Measurements from ENCODE around the gene MDK.

Gene MDK

GRCh38 chr11:46347637-46348311 is 33.7 kb upstream of the MDK start:
- DNase-seq (ENCODE audit: low read depth, low spot score): no peak

GRCh38 chr11:46348566-46349401 is 32.7 kb upstream of the MDK start:
- DNase-seq (ENCODE audit: low read depth, low spot score): no peak

DNA sequence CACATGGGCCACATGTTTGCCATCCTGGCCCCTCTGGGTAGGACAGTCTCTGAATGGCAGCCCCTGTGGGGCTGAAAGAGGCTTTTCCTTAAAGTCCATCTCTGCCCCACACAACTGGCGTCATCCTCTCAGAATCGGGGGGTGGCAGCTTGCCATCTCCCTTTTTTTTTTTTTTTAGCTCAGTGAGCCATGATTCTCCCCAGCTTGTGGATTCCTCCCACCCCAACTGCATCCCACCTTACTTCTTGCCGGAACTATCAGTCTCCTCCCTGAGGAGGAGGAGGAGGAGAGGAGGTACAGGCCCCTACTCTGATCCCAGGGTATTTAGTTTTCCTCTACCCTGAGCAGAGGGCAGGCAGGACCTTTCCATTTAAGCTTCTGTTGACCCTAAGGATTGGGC is 30.8 kb upstream of the MDK start:
- DNase-seq (ENCODE audit: low read depth, low spot score): no peak

DNA sequence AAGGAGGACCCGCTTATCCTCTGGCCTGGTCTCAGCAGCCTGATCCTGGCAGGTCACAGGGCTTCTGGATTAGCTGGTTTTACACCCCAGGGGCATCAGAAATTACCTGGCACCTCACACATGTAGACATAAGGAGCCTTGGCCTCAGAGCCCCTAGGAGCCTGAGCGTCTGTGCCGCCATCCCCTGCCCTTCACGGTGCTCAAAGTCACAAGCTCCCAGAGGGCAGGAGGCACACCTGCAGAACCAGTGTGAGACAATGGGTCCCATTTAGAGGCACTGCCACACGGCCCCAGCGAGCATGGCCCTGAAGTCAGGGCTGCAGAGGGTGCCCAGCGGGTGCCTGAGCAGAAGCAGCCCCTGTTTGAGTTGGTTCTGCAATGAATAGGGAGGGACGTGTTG is 30.3 kb upstream of the MDK start:
- no peak for DNase-seq (ENCODE audit: low read depth, low spot score)

DNA sequence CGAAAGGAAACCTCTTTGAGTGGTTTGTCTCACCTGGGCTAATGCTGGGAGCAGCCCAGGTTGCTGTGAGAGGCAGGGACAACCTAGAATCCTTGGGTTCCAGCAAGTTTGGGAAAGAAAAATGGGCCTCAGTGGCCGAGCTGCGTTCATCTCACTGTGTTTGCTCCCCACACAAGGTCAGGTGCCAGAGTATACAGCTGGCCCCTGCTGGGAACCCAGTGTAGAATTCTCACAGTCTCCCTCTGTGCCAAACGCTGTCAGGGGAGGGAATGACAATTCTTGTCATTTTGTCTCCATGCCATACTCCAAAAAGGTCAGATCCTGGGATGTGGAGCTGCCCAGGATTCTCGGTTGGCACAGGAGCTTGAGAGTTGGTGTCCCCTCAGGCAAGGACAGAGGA is 29.9 kb upstream of the MDK start:
- DNase-seq (ENCODE audit: low read depth, low spot score): no peak

- no peak for DNase-seq (ENCODE audit: low read depth, low spot score)
Observed at GRCh38 chr11:46352063-46352841, 29.2 kb upstream of the MDK start.

DNA sequence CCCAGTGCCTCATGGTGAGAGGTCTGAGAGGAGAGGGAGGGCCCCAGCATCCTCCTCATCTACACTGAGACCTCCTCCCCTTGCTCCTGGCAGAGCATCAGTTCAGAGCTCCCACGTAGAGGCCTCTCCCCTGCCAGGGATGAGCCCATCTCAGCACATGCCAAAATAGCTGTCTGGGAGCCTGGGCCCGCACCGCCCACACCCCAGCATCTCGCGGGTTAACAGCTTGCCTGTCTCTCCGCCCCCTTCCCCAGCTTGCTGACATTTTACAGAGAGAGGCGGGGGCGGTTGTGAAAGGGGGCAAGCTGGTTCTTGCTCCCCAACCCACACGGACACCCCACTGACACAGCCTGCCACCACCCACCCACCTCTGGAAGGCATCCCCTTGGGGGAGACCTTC is 27.8 kb upstream of the MDK start:
- no peak for DNase-seq (ENCODE audit: low read depth, low spot score)

DNA sequence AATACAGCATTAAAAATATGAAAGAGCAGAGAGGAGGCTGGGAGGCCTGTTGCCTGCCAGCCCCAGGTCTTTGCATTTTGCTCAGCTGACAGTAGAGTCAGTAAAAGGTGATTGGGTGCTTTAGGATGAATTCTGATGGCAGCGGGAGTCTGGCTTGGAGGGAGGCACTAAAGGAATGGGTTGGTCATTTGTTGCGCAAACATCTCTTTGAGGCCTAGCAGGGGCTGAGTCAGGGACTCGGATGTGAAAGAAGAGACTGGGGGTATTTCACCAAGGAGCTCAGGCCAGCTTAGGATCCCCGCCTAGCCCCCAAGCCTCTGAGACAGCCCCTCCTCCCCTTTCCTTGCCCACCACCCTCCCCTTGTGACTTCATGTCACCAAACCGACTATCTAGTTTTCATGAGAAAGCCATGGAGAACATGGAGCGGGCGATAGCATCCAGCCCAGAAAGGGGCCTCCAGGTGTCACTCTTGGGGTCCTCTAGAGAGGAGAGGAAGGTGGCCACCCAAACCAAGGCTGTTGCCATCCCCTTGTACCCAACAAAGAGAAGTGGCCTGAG is 24.5 kb upstream of the MDK start:
- DNase-seq (ENCODE audit: low read depth, low spot score): no peak

DNA sequence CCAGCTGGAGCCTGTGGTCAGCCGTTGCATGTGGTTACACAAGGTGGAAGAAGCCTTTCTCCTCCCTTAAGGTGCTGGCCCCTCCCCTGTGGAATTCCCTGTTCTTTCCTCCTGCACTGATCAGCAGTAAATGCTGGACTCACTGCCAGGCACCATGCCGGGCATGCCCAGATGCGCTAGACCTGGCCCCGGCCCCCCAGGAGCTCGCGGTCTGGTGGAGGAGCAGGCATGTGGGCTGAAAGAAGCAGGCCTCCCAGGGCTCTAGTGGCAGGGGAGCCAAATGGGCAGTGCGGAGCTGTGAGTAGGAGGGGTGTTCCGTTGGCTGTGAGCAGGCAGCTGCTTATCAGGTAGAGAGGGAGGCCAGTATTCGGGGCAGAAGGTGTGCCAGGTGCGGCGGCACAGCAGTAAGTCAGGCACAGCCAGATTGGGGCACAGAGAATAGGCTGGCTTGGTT is 24.0 kb upstream of the MDK start:
- no peak for DNase-seq (ENCODE audit: low read depth, low spot score)

- no peak for DNase-seq (ENCODE audit: low read depth, low spot score)
Observed at GRCh38 chr11:46359953-46360352, 21.5 kb upstream of the MDK start.

DNA sequence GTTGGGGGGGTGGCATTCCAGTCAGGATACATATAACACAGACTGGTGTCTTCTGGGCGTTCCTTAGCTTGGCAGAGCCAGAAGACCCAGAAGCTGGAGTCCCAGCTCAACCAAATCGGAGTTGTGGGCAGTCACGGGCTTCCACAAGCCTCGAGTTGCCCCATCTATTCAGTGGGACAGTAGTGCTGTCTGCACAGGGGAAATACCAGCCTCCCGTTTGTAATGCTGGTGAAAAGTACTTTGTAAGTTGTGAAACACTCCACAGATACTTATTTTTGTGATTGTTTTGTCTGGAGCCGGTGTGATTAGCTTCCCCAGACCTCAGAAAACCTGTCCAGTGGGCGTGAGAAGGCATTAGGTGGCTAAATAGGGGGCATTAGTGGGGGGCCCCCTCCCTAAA is 20.6 kb upstream of the MDK start:
- no peak for DNase-seq (ENCODE audit: low read depth, low spot score)

DNA sequence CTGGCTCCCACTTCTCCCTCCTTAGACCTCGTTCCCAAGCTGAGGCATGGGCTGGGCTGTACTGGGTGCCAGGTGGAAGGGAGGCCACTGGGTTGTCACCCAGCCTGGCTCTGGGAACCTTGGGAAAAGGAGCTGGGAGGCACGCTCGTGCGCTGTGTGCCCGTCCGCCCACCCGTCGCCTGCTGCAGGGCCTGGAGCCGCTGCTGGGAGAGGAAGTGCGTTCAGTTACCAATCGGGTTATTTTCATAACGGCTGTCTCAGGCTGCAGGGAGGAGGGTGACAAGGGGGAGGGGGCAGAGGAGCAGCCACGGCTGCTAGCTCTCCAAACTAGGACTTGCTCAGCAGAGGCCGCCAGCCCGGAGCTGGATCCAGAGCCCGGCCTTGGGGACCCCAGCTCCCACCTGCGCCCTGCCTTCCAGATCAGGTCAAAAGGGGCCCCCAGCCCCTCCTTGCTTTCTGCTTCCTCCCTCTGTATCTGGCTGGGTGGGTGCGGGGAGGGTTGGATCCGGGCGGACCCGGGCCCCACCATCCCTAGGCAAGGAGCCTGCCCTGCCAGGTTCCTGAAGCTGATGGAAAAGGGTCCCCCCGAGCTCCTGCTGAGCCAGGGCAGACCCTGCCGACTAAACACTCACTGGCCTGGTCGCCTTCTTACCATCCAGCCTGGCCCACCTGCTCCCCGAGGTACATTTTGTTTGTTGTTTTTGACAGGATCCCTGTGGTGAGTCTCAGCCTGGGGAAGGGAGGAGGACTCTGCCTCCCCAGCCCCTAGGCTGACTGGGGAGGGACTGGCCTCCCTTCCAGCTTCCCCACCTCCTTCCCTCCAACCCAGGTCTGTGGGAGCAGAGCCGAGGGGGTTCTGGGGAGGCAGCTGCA is 19.9 kb upstream of the MDK start:
- no peak for DNase-seq (ENCODE audit: low read depth, low spot score)

DNA sequence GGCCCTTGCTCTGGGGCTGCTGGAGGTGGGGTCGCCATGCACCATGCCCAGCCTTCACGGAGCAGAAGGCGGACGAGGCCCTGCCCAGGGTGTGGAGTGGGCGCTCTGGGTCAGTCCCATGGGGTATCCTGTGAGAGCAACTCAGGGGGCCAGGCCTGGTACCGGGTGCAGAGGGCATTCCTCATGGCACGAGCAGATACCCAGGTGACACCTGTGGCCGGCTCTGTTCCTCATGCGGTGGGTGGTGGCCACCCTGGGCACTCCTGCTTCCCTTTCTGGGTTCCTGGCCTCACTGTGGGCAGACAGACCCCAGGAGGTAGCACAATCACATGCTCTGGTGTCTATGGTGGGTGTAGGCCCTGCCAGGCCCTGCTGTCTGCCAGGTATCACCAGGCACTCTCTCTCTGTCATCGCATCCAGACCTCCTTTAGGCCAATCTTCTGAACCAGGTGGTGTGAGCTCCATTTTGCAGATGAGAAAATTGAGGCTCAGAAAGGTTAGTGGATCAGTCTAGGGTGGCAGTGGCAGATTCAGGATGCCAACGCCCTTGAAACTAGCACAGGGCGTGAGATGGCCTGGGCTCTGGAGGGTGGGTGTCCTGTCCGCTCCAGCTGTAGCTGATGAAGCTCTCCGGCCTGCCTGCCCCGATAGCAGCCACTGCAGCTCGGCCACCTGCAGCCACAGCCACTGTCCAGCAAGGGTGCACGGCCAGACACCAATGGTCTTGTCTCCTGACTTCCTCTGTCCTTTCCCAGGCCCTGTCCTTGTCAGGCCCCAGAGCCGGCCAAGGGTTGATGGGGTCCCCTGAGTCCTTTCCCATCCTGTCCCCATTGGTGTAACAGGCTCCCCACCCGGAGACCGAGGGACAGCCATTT is 19.1 kb upstream of the MDK start:
- no peak for DNase-seq (ENCODE audit: low read depth, low spot score)

DNA sequence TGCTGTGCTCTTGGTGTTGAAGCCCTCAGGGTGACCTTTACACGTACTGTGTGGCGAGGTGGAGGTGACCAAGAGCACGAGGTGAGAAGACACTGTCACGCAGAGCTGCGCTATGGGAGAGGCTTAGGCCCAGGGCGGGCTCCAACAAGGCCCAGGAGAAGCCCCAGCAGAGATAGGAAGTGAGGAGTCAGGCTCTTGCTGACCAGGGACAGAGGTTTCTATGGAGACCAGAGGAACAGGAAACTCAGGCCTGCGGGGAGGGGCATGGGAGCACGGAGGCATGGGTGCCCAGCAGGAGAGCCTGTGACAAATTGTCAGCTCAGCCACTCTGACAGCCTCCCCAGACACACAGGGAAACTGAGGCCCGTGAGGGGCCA is 18.4 kb upstream of the MDK start:
- no peak for DNase-seq (ENCODE audit: low read depth, low spot score)

- DNase-seq (ENCODE audit: low read depth, low spot score): no peak
Observed at GRCh38 chr11:46363455-46364005, 17.9 kb upstream of the MDK start.

DNA sequence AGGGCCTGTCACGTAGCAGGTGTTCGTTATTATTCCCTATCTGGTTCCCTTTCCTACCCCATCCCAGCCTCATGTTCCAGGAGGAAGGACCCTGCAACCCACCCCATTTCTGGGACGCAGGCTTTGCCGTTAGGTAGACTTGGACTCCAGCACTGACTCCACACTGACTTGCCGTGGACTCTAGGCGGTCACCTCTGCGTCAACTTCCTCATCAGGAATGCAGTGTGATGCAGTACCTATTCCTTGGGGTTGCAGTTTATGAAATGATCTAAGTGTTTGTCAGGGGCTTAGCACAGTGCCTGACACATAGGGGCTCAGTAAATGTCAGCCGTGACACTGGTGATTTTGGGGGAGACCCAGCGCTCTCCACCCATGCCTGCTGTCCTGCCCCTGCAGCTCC is 17.4 kb upstream of the MDK start:
- no peak for DNase-seq (ENCODE audit: low read depth, low spot score)

DNA sequence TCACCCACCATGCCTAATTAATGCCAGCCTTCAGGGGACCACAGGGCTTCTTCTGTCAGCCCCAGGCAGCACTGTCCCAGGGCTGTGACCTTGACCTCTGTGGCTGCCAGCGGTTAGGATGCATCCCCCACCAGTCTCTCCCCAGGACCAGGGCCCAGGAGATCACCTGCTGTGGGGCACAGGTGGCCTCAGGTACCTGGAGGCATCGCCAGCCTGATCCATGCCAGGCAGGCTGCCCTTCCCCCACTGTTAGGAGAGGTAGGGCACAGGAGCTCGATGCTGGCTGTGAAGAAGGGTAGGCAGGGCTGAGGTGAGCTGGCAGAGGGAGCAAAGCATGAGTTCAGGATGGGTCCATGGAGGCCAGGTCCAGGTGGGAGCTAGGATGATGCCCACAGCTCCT is 16.7 kb upstream of the MDK start:
- no peak for DNase-seq (ENCODE audit: low read depth, low spot score)

DNA sequence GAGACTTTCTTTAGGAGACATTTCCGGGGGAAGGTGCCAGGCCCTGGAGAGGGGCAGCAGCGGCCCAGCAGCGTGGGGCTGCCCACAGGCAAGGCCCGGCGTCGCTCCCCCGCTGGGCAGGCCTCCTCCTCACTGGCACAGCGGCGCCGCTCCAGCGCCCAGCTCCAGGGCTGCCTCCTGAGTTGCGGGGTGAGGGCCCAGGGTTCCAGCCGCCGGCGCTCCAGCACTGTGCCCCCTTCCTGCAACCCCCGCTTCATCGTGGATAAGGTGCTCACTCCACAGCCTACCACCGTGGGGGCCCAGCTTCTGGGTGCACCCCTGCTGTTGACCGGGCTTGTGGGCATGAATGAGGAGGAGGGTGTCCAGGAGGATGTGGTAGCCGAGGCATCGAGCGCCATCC is 15.2 kb upstream of the MDK start:
- DNase-seq (ENCODE audit: low read depth, low spot score): no peak

DNA sequence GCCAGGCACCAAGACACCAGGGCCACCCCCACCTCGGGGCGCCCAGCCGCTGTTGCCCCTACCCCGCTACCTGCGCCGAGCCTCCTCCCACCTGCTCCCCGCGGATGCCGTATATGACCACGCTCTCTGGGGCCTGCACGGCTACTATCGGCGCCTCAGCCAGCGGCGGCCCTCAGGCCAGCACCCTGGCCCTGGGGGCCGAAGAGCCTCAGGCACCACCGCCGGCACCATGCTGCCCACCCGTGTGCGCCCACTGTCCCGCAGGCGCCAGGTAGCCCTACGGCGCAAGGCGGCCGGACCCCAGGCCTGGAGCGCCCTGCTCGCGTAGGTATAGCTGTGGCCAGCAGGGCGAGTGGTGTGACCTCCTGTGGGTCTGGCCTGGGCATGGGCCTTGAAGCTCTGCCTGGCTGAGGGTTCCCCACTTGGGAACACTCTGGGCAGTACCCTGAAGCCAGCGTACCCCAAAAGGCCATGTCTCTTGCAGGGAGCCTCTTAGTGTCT is 14.8 kb upstream of the MDK start:
- DNase-seq (ENCODE audit: low read depth, low spot score): no peak
